ENCODE measurements around the gene KLK1. TPM values are rescaled to one million over a fixed set of nuclear protein-coding genes. Genes with fewer than 3 reads are reported as not detected.

Gene KLK1
- total RNA-seq, 6 experiments from 2014 or later = not detected

- no peak for TF ChIP-seq POLR2A (IDR thresholded peaks at IDR 0.05)
- no peak for TF ChIP-seq CTCF (IDR thresholded peaks at IDR 0.05)
- Histone ChIP-seq H3K36me3 (no peaks in the 10 kb centered on the region), H3K4me1 (no peaks in the 10 kb centered on the region), H3K27me3 (no peaks in the 10 kb centered on the region), H3K27ac (no peak overlapping the region), H3K9me3 (no peaks in the 10 kb centered on the region), H3K4me3 (no peak overlapping the region)
- 56% methylated on average over 11 of the region's 14 CpGs for WGBS (ENCODE audit: insufficient coverage, low coverage, low lambda C conversion rate, missing lambda C conversion rate)
- DNase-seq (no peak), ATAC-seq (no peak)
- intact Hi-C loops (cut with DNase I) = no loop called here
Measured at GRCh38 chr19:50827476-50827875, 3.9 kb upstream of the KLK1 start.

DNA sequence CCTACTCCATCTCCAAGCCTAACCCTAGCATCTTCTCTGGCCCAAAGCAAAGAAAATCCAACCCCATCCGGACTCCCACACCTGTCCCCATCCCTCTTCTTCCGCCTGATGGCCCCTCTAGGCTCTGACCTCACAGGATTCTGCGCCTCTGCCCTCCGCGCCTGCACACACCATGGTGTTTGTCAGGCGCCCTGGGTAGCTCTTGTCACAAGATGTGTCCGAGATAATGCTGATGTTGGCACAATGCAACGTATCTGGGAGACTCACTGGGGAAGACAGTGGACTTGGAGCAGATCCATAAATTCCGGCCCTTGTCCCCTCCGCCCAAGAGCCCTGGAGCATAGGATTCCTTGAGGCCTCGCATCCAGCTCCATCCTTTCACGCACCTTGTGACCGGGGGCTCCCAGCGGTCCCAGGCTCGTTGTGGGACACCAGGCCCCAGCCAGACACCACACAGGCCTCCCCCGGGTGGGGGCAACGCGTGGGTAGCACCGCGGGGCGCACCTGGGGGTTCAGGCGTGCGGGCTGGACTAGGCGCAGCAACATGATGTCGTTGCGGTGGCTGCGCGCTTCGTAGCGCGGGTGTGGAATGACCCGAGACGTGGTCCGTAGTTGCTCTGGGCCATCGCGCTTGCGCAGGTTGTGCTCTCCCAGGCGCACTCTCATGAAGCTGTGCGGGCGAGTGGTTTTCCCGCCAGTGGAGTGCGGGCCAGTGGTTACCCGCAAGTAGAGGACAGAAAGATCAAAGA is 3.1 kb upstream of the KLK1 start:
- 59% methylated on average over 5 of the region's 43 CpGs for WGBS (ENCODE audit: insufficient coverage, low coverage, low lambda C conversion rate, missing lambda C conversion rate)
- ATAC-seq (no peak), DNase-seq (no peak)
- H3K27me3 ChIP-seq = no peaks in the 10 kb centered on the region
- TF ChIP-seq POLR2A (IDR thresholded peaks at IDR 0.05) = no peak
- TF ChIP-seq CTCF (IDR thresholded peaks at IDR 0.05) = no peak
- H3K4me1 ChIP-seq = no peaks in the 10 kb centered on the region
- no peaks in the 10 kb centered on the region for H3K36me3 ChIP-seq
- H3K27ac ChIP-seq = no peak overlapping the region
- intact Hi-C loops (cut with DNase I) = no loop called here
- no peaks in the 10 kb centered on the region for H3K9me3 ChIP-seq
- H3K4me3 ChIP-seq = no peak overlapping the region

DNA sequence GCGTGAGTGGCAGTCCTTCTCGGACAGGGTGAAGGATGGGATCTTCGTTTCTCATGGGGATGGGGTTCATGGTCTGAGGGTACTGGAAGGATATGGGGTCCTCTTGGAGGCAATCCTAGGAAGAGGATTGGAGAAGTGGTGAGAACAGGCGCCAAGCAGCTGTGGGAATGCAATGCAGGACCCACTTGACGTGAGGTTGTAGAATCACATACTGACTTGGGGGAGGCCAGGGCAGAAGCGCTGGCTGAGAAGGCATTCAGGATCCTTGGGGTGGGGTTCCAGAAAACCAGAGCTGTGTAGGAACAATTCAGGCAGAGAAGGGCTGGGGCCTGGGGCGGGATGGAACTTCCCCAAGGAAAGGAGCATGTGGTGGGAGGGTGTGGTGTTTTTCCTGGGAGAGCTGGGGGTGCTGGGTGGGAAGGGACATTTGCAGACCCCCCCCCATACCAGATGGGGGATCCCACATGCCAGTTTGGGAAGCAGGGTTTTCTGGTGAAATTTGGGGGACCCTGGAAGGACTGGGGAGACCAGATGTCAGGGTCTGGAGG is 852 bp downstream of the KLK1 start:
- Histone ChIP-seq H3K27ac (no peak overlapping the region), H3K9me3 (no peaks in the 10 kb centered on the region), H3K36me3 (no peaks in the 10 kb centered on the region), H3K27me3 (peaks cover 0 to 2% of the 10 kb centered on the region in 2 donors), H3K4me1 (peaks cover 0 to 4% (median 0%) of the 10 kb centered on the region in 4 donors), H3K4me3 (no peak overlapping the region)
- TF ChIP-seq CTCF (IDR thresholded peaks at IDR 0.05) = no peak
- no peak for TF ChIP-seq POLR2A (IDR thresholded peaks at IDR 0.05)
- no peak for DNase-seq
- intact Hi-C loops (cut with DNase I) = no loop called here
- ATAC-seq = no peak
- 36% methylated on average over 5 of the region's 7 CpGs for WGBS (ENCODE audit: insufficient coverage, low coverage, low lambda C conversion rate, missing lambda C conversion rate)

DNA sequence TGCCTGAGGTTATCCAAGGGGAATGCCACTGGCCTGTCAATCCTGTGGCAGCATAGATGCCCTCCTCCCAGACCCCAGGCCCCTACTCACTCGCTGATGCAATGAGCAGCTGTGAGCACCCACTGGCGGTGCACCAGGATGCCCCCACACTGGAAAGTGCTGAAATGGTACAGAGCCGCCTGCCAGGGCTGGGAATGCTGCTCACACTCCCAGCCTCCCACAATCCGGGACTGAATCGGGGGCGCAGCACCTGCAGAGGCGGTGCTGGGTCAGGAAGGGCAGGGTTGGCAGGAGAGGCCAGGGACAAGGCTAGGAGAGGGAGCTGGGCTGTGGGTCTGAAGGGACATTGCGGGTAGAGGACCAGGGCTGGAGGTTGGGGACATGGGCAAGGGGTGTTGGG is 2.0 kb downstream of the KLK1 start:
- Histone ChIP-seq H3K9me3 (no peaks in the 10 kb centered on the region), H3K27me3 (peaks cover 0 to 2% of the 10 kb centered on the region in 2 donors), H3K4me1 (peaks cover 0 to 4% (median 0%) of the 10 kb centered on the region in 4 donors), H3K4me3 (no peak overlapping the region), H3K36me3 (no peaks in the 10 kb centered on the region), H3K27ac (no peak overlapping the region)
- intact Hi-C loops (cut with DNase I) = no loop called here
- no peak for DNase-seq
- no peak for TF ChIP-seq CTCF (IDR thresholded peaks at IDR 0.05)
- no peak for TF ChIP-seq POLR2A (IDR thresholded peaks at IDR 0.05)
- ATAC-seq = no peak
- WGBS (ENCODE audit: insufficient coverage, low coverage, low lambda C conversion rate, missing lambda C conversion rate) = 35% methylated on average over 5 of the region's 8 CpGs

Data from right lobe of liver (tissue), 6 donors.